Thoracic aorta (tissue), 2 donors: ENCODE data around the gene PTPRE. TPM values are rescaled to one million over a fixed set of nuclear protein-coding genes. Genes with fewer than 3 reads are reported as not detected.

Source experiments
- ATAC-seq: fragments of 150-250 bp; one replicate; pipeline ENCODE4 v1.8.0; 2017; ENCODE audit warnings: low read depth; ENCODE audit not compliant: insufficient number of reproducible peaks, low FRiP score
- DNase-seq: peaks from one replicate; pipeline ENCODE4 v3.0.0-alpha.2; 2020; ENCODE audit warnings: low spot score
- H3K27ac ChIP-seq, 2 donors: fragments of 200-600 bp; sonication (generic); 1 replicate in 1 of 2; 2 replicates in 1 of 2; pipeline ENCODE4 v1.5.1; 2016; ENCODE audit warnings: mild to moderate bottlenecking in 2 of 2, moderate library complexity in 2 of 2
- H3K27me3 ChIP-seq: fragments of 200-600 bp; sonication (generic); replicated peaks from 2 replicates; pipeline ENCODE4 v1.6.0; 2016; ENCODE audit warnings: mild to moderate bottlenecking; ENCODE audit not compliant: insufficient read depth
- H3K36me3 ChIP-seq: fragments of 200-600 bp; sonication (generic); one replicate; pipeline ENCODE4 v1.5.1; 2016
- H3K4me1 ChIP-seq, 2 donors: fragments of 200-600 bp; sonication (generic); 1 replicate in 1 of 2; 2 replicates in 1 of 2; pipeline versions ENCODE4 v1.5.1 to v1.6.0; 2016; ENCODE audit warnings: low read depth in 2 of 2, mild to moderate bottlenecking in 1 of 2; ENCODE audit not compliant: control insufficient read depth in 1 of 2
- H3K4me3 ChIP-seq: fragments of 200-600 bp; sonication (generic); 2 replicates; pipeline ENCODE4 v1.5.1; 2016; ENCODE audit warnings: mild to moderate bottlenecking
- H3K9me3 ChIP-seq: fragments of 200-600 bp; sonication (generic); 2 replicates; pipeline ENCODE4 v1.5.1; 2016
- total RNA-seq, 2 donors: library from RNA; depleted of rRNA; stranded (reverse); fragments of >200 nt; gene quantifications; one replicate each; pipeline versions ENCODE4 v1.1.0 to v1.2.3, GENCODE V29; 2016
- TF ChIP-seq, protein P1 (sequence below): fragments of 200-600 bp; sonication (generic); IDR thresholded peaks from one replicate; pipeline ENCODE4 v1.5.1; 2019; ENCODE audit warnings: antibody characterized with exemption

The PTPRE gene
- total RNA-seq, 2 donors from 2014 or later, result 41.9 to 45.1 TPM

DNA sequence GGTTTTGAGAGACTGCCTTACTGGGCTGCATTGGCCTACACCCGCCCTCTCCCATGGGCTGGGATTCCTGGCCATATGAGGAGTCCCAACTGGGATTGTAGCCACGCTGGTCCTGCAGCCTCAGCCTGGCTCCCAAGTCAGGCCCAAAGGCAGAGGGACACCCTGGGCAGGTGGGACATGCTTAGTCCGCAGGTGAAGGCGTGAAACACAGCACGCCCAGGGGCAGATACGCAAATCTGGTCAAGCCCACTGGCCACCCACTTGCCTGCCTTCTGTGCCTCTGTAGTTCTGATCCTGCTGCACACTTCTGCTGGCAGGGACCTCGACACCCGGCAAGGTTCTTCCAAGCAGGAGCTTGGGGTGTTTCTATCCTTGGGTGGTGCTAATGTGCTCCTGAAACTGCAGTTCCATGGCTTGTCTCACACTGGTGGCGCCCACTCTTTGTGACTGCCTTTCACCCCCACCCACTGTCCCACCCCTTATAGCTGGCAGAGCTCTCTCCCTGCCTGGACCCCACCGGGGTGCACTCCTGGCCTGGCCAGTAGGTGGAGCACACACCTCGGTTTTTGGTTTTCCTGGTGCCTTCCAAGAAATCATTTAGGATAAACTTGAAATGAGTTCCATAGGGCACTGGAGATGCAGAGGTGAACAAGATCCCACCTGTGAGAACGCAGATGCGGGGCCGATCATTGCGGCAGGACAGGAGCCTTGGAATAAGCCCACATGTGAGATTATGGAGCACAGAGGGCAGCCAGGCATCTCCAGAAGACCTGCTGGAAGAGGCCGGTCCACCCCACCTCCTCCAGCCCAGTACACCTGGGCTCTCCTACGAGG is 171.4 kb downstream of the PTPRE start:
- Histone ChIP-seq H3K27me3 (no peaks in the 10 kb centered on the region), H3K36me3 (peaks cover 3% of the 10 kb centered on the region), H3K9me3 (no peaks in the 10 kb centered on the region), H3K27ac (no peak overlapping the region), H3K4me3 (no peak overlapping the region), H3K4me1 (no peaks in the 10 kb centered on the region)
- DNase-seq (no peak), ATAC-seq (no peak)
- TF ChIP-seq, protein P1, sequence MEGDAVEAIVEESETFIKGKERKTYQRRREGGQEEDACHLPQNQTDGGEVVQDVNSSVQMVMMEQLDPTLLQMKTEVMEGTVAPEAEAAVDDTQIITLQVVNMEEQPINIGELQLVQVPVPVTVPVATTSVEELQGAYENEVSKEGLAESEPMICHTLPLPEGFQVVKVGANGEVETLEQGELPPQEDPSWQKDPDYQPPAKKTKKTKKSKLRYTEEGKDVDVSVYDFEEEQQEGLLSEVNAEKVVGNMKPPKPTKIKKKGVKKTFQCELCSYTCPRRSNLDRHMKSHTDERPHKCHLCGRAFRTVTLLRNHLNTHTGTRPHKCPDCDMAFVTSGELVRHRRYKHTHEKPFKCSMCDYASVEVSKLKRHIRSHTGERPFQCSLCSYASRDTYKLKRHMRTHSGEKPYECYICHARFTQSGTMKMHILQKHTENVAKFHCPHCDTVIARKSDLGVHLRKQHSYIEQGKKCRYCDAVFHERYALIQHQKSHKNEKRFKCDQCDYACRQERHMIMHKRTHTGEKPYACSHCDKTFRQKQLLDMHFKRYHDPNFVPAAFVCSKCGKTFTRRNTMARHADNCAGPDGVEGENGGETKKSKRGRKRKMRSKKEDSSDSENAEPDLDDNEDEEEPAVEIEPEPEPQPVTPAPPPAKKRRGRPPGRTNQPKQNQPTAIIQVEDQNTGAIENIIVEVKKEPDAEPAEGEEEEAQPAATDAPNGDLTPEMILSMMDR, result peak; percentile 46

DNA sequence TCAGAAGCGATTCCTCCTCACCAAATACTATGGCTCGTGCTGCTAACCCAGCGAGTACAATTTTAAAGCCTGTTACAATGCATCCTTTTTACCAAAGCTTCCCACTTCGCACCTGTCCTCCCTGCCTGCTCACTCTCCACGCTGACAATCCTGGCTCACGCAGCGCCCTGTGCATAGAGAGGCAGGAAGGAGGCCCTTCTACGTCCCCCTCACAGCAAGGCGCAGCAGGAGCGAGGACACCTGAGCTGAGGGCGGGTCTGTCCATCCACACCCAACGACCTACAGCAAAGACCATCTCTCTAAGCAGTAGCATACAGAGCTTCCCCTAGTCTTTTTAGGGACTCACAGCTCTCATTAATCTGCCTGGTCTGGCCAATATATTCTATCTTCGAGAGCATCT is 173.3 kb downstream of the PTPRE start:
- Histone ChIP-seq H3K4me3 (no peak overlapping the region), H3K27me3 (no peaks in the 10 kb centered on the region), H3K27ac (no peak overlapping the region), H3K4me1 (no peaks in the 10 kb centered on the region), H3K36me3 (no peaks in the 10 kb centered on the region), H3K9me3 (no peaks in the 10 kb centered on the region)
- no peak for DNase-seq
- TF ChIP-seq, protein P1, result no peak
- no peak for ATAC-seq

DNA sequence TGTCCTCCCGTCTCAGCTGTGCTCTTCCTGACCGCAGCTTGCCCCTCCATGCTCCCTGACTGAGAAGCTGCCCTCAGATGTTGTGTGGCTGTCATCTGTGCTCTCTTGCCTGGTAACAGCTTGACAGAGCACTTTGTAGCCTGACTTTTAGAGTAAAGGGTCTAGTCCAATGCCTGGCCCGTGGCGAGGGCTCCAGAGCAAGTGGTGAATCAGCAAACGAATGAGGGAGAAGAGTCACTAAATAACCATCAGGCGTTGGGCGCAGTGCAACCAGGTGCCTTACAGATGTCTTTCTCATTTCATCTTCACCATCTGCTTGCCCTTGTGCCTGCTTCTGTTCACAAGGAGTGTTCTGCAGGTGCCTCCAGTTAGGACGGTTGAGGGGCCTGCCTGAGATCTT is 173.7 kb downstream of the PTPRE start:
- Histone ChIP-seq H3K4me3 (no peak overlapping the region), H3K9me3 (no peaks in the 10 kb centered on the region), H3K27ac (no peak overlapping the region), H3K27me3 (no peaks in the 10 kb centered on the region), H3K36me3 (no peaks in the 10 kb centered on the region), H3K4me1 (no peaks in the 10 kb centered on the region)
- TF ChIP-seq, protein P1, result no peak
- ATAC-seq (no peak), DNase-seq (no peak)

DNA sequence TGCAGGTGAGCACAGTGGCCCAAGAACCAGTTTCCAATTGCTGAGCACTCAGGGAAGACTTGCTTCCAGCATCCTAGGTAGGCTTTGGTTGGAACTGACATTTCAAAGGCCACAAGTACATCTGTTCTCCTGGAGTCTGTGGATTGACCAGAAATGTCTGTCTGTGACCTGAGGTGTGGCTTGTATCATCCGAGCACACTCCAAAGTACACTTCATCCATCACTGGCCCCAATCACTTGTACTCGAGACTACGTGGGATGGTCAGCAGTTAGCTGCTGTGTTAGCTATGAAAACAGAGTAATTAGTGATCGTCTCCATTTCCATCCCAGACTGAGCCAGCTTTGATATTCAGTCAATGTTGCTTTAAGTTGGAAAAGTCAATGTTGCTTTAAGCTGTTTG is 174.3 kb downstream of the PTPRE start:
- no peak for ATAC-seq
- Histone ChIP-seq H3K9me3 (no peaks in the 10 kb centered on the region), H3K27ac (no peak overlapping the region), H3K4me1 (no peaks in the 10 kb centered on the region), H3K27me3 (no peaks in the 10 kb centered on the region), H3K36me3 (no peaks in the 10 kb centered on the region), H3K4me3 (no peak overlapping the region)
- TF ChIP-seq, protein P1, result no peak
- no peak for DNase-seq

DNA sequence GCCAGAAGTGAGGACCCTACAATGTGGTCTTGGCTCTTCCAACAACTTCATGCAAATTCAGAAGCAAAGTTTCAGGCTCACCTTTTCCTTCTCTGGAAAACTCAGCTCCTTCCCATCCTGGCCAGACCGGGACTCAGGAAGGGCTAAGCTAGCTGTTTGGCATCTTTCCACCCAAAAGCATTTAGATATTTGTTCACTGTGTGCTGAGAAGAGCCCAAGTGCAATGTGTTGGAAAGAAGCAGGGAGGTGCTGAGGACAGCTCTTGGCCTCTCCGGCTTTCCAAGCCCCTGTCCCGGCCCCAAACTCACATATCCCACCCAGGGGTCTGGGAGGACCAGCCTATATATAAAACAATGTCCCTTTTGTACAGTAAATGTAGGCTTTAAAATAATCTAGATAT is 174.8 kb downstream of the PTPRE start:
- TF ChIP-seq, protein P1, result no peak
- DNase-seq (no peak), ATAC-seq (no peak)
- no peaks in the 10 kb centered on the region for H3K27me3 ChIP-seq
- no peaks in the 10 kb centered on the region for H3K9me3 ChIP-seq
- H3K27ac ChIP-seq, result no peak overlapping the region
- no peaks in the 10 kb centered on the region for H3K4me1 ChIP-seq
- no peaks in the 10 kb centered on the region for H3K36me3 ChIP-seq
- H3K4me3 ChIP-seq, result no peak overlapping the region
